ENCODE results near the gene ARHGEF17.

- TF ChIP-seq CTCF (IDR thresholded peaks at IDR 0.05; ENCODE audit: low read depth, low read length, poor library complexity, severe bottlenecking) (no peak), EZH2phosphoT487 (IDR thresholded peaks at IDR 0.05; ENCODE audit: borderline replicate concordance, low read length) (no peak)
These were observed 91.6 kb downstream of the ARHGEF17 start for GRCh38 chr11:73399636-73400035.
